NB4 (cell line): ENCODE results near the gene ZMYND11.

Experiments
- DNase-seq: peaks from one replicate; pipeline ENCODE4 v3.0.0; 2010; ENCODE audit warnings: low read depth
- H3K4me3 ChIP-seq: one replicate; pipeline ENCODE4 v1.5.1; 2011; ENCODE audit warnings: mild to moderate bottlenecking, low read depth, low read length, moderate library complexity
- MYC ChIP-seq: IDR thresholded peaks from 2 replicates; pipeline ENCODE4 v1.6.1; 2011; ENCODE audit warnings: low read depth, low read length
- POLR2A ChIP-seq: IDR thresholded peaks from 2 replicates; pipeline ENCODE4 v1.6.1; 2011; ENCODE audit warnings: mild to moderate bottlenecking; ENCODE audit not compliant: insufficient read length; ENCODE audit errors: extremely low read depth
- TF ChIP-seq, protein P1 (sequence below): IDR thresholded peaks from 2 replicates; pipeline ENCODE4 v1.6.1; 2011; ENCODE audit warnings: low read depth, low read length
- TF ChIP-seq, protein P2 (sequence below): IDR thresholded peaks from one replicate; pipeline ENCODE4 v1.5.1; 2012; ENCODE audit warnings: low read depth, low read length

ZMYND11 gene

GRCh38 chr10:96466-96865, 38.8 kb upstream of the ZMYND11 start:
- no peak overlapping the region for H3K4me3 ChIP-seq
- DNase-seq, result no peak
- TF ChIP-seq, protein P1, sequence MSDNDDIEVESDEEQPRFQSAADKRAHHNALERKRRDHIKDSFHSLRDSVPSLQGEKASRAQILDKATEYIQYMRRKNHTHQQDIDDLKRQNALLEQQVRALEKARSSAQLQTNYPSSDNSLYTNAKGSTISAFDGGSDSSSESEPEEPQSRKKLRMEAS, result no peak
- TF ChIP-seq, protein P2, sequence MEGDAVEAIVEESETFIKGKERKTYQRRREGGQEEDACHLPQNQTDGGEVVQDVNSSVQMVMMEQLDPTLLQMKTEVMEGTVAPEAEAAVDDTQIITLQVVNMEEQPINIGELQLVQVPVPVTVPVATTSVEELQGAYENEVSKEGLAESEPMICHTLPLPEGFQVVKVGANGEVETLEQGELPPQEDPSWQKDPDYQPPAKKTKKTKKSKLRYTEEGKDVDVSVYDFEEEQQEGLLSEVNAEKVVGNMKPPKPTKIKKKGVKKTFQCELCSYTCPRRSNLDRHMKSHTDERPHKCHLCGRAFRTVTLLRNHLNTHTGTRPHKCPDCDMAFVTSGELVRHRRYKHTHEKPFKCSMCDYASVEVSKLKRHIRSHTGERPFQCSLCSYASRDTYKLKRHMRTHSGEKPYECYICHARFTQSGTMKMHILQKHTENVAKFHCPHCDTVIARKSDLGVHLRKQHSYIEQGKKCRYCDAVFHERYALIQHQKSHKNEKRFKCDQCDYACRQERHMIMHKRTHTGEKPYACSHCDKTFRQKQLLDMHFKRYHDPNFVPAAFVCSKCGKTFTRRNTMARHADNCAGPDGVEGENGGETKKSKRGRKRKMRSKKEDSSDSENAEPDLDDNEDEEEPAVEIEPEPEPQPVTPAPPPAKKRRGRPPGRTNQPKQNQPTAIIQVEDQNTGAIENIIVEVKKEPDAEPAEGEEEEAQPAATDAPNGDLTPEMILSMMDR, result no peak
- TF ChIP-seq POLR2A, result no peak

DNA sequence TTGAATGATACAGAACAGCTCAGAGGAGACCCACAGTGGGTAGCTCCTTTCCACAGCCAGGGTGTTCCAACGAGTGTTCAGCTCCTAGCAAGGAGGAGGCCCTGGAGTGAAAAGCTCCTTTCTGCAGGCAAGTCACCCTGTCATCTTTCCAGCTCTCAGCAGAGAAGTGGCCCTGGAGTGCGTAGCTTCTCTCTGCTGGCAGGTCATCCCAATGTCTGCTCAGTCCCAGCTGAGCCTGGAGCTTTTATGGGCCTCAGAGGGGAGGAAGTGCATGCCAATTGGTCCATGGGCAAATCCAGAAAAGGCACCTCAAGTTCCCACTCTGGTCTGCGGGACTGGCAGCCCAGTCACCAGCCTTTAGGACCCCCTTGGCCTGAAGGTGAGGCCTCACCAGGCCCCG, 30.8 kb upstream of the ZMYND11 start:
- TF ChIP-seq, protein P2, result no peak
- TF ChIP-seq, protein P1, result no peak
- TF ChIP-seq POLR2A, result no peak
- no peak for TF ChIP-seq MYC
- H3K4me3 ChIP-seq, result no peak overlapping the region
- no peak for DNase-seq

GRCh38 chr10:104862-105565, 30.2 kb upstream of the ZMYND11 start:
- H3K4me3 ChIP-seq, result no peak overlapping the region
- no peak for DNase-seq
- TF ChIP-seq, protein P1, result no peak
- TF ChIP-seq MYC (no peak), POLR2A (no peak)
- TF ChIP-seq, protein P2, result no peak

GRCh38 chr10:105806-106205, 29.4 kb upstream of the ZMYND11 start:
- H3K4me3 ChIP-seq, result no peak overlapping the region
- DNase-seq, result no peak
- no peak for TF ChIP-seq POLR2A

- TF ChIP-seq MYC (no peak), POLR2A (no peak)
- TF ChIP-seq, protein P1, result no peak
- TF ChIP-seq, protein P2, result no peak
- H3K4me3 ChIP-seq, result no peak overlapping the region
- no peak for DNase-seq
Observed at GRCh38 chr10:106740-107139, 28.5 kb upstream of the ZMYND11 start.

DNA sequence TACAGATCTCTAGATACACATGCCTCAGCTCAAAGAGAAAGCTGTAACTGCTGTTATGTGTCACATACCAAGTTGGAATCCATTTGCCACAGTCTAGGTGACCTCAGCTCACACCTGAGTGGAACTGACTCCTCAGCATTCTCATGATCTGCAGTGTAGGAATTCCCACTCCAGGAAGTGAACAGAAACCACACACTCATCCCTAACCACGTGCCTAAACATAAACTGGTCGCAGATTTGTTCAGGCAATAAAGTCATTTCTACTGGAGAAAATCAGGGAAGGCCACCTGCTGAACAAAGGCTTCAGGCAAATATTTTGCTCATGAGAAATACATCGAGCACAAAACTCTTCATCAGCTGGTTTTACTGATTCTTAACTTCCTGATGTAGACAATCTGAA, 23.0 kb upstream of the ZMYND11 start:
- DNase-seq, result no peak
- no peak overlapping the region for H3K4me3 ChIP-seq
- no peak for TF ChIP-seq MYC
- TF ChIP-seq, protein P1, result no peak
- TF ChIP-seq, protein P2, result no peak
- TF ChIP-seq POLR2A, result no peak
